Stomach smooth muscle (tissue), 2 donors: ENCODE results near the gene RSPO3.

Source experiments
- H3K27ac ChIP-seq: one replicate; pipeline ENCODE4 v1.7.0; 2013; ENCODE audit warnings: mild to moderate bottlenecking, low read length, inconsistent platforms
- H3K27me3 ChIP-seq, 2 donors: one replicate each; pipeline ENCODE4 v1.7.0; 2013; ENCODE audit warnings: low read length in 2 of 2; ENCODE audit not compliant: insufficient read depth in 2 of 2, control insufficient read depth in 1 of 2
- H3K36me3 ChIP-seq, 2 donors: one replicate each; pipeline ENCODE4 v1.7.0; 2013; ENCODE audit warnings: low read length in 2 of 2; ENCODE audit not compliant: control insufficient read depth in 2 of 2, insufficient read depth in 2 of 2
- H3K4me1 ChIP-seq: one replicate; pipeline ENCODE4 v1.7.0; 2013; ENCODE audit warnings: low read length; ENCODE audit not compliant: control insufficient read depth, insufficient read depth
- H3K4me3 ChIP-seq, 2 donors: one replicate each; pipeline ENCODE4 v1.7.0; 2013; ENCODE audit warnings: low read length in 2 of 2
- H3K9ac ChIP-seq, 2 donors: one replicate each; pipeline ENCODE4 v1.7.0; 2013; ENCODE audit warnings: low read length in 2 of 2, mild to moderate bottlenecking in 1 of 2
- H3K9me3 ChIP-seq, 2 donors: one replicate each; pipeline ENCODE4 v1.7.0; 2013; ENCODE audit warnings: low read length in 2 of 2; ENCODE audit not compliant: control insufficient read depth in 2 of 2
- donor health status: healthy.
- donor health status: Pancreatic carcinoma.

Gene RSPO3

GRCh38 chr6:127124172-127124571 is 5.7 kb downstream of the RSPO3 start:
- H3K27me3 ChIP-seq, result peaks cover 5 to 11% of the 10 kb centered on the region in 2 donors
- no peak overlapping the region for H3K4me3 ChIP-seq
- H3K36me3 ChIP-seq, result no peaks in the 10 kb centered on the region
- peaks cover 16% of the 10 kb centered on the region for H3K4me1 ChIP-seq
- no peak overlapping the region for H3K27ac ChIP-seq
- H3K9ac ChIP-seq, result no peak overlapping the region
- no peaks in the 10 kb centered on the region for H3K9me3 ChIP-seq

GRCh38 chr6:127124680-127125079 is 6.2 kb downstream of the RSPO3 start:
- Histone ChIP-seq H3K36me3 (no peaks in the 10 kb centered on the region), H3K4me1 (peaks cover 15% of the 10 kb centered on the region), H3K27me3 (peaks cover 5 to 11% of the 10 kb centered on the region in 2 donors), H3K9me3 (no peaks in the 10 kb centered on the region), H3K27ac (no peak overlapping the region), H3K4me3 (no peak overlapping the region), H3K9ac (no peak overlapping the region)

- Histone ChIP-seq H3K36me3 (no peaks in the 10 kb centered on the region), H3K9ac (no peak overlapping the region), H3K27me3 (no peaks in the 10 kb centered on the region), H3K4me1 (no peaks in the 10 kb centered on the region), H3K4me3 (no peak overlapping the region), H3K9me3 (no peaks in the 10 kb centered on the region), H3K27ac (no peak overlapping the region)
Observed at GRCh38 chr6:127128066-127128465, 9.6 kb downstream of the RSPO3 start.

GRCh38 chr6:127129251-127129650 is 10.8 kb downstream of the RSPO3 start:
- Histone ChIP-seq H3K9me3 (no peaks in the 10 kb centered on the region), H3K4me3 (no peak overlapping the region), H3K4me1 (no peaks in the 10 kb centered on the region), H3K36me3 (no peaks in the 10 kb centered on the region), H3K27me3 (no peaks in the 10 kb centered on the region), H3K9ac (no peak overlapping the region), H3K27ac (no peak overlapping the region)

- Histone ChIP-seq H3K36me3 (no peaks in the 10 kb centered on the region), H3K9me3 (no peaks in the 10 kb centered on the region), H3K27ac (no peak overlapping the region), H3K9ac (no peak overlapping the region), H3K27me3 (no peaks in the 10 kb centered on the region), H3K4me1 (no peaks in the 10 kb centered on the region), H3K4me3 (no peak overlapping the region)
Observed at GRCh38 chr6:127131275-127131674, 12.8 kb downstream of the RSPO3 start.

- Histone ChIP-seq H3K9me3 (no peaks in the 10 kb centered on the region), H3K36me3 (no peaks in the 10 kb centered on the region), H3K4me1 (no peaks in the 10 kb centered on the region), H3K27me3 (no peaks in the 10 kb centered on the region), H3K9ac (no peak overlapping the region), H3K4me3 (no peak overlapping the region), H3K27ac (no peak overlapping the region)
Observed at GRCh38 chr6:127131772-127132376, 13.4 kb downstream of the RSPO3 start.

- Histone ChIP-seq H3K4me1 (no peaks in the 10 kb centered on the region), H3K27ac (no peak overlapping the region), H3K4me3 (no peak overlapping the region), H3K27me3 (no peaks in the 10 kb centered on the region), H3K36me3 (no peaks in the 10 kb centered on the region), H3K9ac (no peak overlapping the region), H3K9me3 (no peaks in the 10 kb centered on the region)
Observed at GRCh38 chr6:127134136-127134535, 15.7 kb downstream of the RSPO3 start.

- Histone ChIP-seq H3K27ac (no peak overlapping the region), H3K4me3 (no peak overlapping the region), H3K27me3 (no peaks in the 10 kb centered on the region), H3K36me3 (no peaks in the 10 kb centered on the region), H3K9ac (no peak overlapping the region), H3K4me1 (no peaks in the 10 kb centered on the region), H3K9me3 (no peaks in the 10 kb centered on the region)
Observed at GRCh38 chr6:127136786-127137185, 18.3 kb downstream of the RSPO3 start.

- Histone ChIP-seq H3K36me3 (no peaks in the 10 kb centered on the region), H3K4me1 (no peaks in the 10 kb centered on the region), H3K27ac (no peak overlapping the region), H3K27me3 (no peaks in the 10 kb centered on the region), H3K9me3 (no peaks in the 10 kb centered on the region), H3K9ac (no peak overlapping the region), H3K4me3 (no peak overlapping the region)
Observed at GRCh38 chr6:127146932-127147331, 28.5 kb downstream of the RSPO3 start.

GRCh38 chr6:127147534-127147933 is 29.1 kb downstream of the RSPO3 start:
- Histone ChIP-seq H3K27me3 (no peaks in the 10 kb centered on the region), H3K27ac (no peak overlapping the region), H3K9me3 (no peaks in the 10 kb centered on the region), H3K36me3 (no peaks in the 10 kb centered on the region), H3K4me1 (no peaks in the 10 kb centered on the region), H3K4me3 (no peak overlapping the region), H3K9ac (no peak overlapping the region)

GRCh38 chr6:127148511-127148910 is 30.0 kb downstream of the RSPO3 start:
- H3K4me1 ChIP-seq, result no peaks in the 10 kb centered on the region
- H3K36me3 ChIP-seq, result no peaks in the 10 kb centered on the region
- H3K27me3 ChIP-seq, result no peaks in the 10 kb centered on the region
- no peaks in the 10 kb centered on the region for H3K9me3 ChIP-seq
- no peak overlapping the region for H3K27ac ChIP-seq
- no peak overlapping the region for H3K4me3 ChIP-seq
- no peak overlapping the region for H3K9ac ChIP-seq
